ENCODE measurements around the gene PHLPP1.

Gene PHLPP1

DNA sequence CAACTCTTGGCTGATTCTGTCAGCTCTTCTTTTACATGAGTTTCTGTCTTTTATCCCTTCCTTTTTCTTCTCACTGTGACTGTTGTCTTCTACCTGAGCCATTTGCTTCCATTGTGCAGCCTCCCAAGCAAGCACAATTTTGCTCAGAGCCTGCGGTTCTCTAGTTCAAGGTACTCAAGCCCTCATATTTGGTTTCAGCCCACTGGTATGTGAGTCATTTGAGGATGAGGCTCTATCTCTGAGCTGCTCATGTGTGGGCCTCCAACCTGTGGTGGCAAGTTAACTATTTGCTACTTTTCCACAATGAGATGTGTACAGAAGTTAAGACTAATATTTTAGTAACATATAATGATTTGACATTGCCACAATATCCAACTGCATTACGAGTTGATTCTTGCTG is 183.0 kb downstream of the PHLPP1 start:
- H3K36me3 ChIP-seq (ENCODE audit: control insufficient read depth in 2 of 2, insufficient read depth in 1 of 2, low read length in 2 of 2), result peaks cover 19% of the 10 kb centered on the region in 2 experiments
- no peak overlapping the region for H3K4me3 ChIP-seq (ENCODE audit: low read depth, low read length)
- ChIA-PET CTCF (no interaction called here), POLR2A (no interaction called here)
- no peak overlapping the region for H3K27ac ChIP-seq (ENCODE audit: extremely low read depth, low read depth, low read length)
- no peaks in the 10 kb centered on the region for H3K9me3 ChIP-seq (ENCODE audit: control insufficient read depth, insufficient read depth, low read depth, low read length)
- H3K4me1 ChIP-seq (ENCODE audit: control insufficient read depth, insufficient read depth, low read length), result peaks cover 4% of the 10 kb centered on the region; the same call in 1 of the 2 replicates
- TF ChIP-seq ZSCAN30 (tag by site-specific recombination; IDR thresholded peaks at IDR 0.05), result no peak
- no peak for TF ChIP-seq ZNF48 (tag by site-specific recombination; IDR thresholded peaks at IDR 0.05)
- TF ChIP-seq, protein P1, sequence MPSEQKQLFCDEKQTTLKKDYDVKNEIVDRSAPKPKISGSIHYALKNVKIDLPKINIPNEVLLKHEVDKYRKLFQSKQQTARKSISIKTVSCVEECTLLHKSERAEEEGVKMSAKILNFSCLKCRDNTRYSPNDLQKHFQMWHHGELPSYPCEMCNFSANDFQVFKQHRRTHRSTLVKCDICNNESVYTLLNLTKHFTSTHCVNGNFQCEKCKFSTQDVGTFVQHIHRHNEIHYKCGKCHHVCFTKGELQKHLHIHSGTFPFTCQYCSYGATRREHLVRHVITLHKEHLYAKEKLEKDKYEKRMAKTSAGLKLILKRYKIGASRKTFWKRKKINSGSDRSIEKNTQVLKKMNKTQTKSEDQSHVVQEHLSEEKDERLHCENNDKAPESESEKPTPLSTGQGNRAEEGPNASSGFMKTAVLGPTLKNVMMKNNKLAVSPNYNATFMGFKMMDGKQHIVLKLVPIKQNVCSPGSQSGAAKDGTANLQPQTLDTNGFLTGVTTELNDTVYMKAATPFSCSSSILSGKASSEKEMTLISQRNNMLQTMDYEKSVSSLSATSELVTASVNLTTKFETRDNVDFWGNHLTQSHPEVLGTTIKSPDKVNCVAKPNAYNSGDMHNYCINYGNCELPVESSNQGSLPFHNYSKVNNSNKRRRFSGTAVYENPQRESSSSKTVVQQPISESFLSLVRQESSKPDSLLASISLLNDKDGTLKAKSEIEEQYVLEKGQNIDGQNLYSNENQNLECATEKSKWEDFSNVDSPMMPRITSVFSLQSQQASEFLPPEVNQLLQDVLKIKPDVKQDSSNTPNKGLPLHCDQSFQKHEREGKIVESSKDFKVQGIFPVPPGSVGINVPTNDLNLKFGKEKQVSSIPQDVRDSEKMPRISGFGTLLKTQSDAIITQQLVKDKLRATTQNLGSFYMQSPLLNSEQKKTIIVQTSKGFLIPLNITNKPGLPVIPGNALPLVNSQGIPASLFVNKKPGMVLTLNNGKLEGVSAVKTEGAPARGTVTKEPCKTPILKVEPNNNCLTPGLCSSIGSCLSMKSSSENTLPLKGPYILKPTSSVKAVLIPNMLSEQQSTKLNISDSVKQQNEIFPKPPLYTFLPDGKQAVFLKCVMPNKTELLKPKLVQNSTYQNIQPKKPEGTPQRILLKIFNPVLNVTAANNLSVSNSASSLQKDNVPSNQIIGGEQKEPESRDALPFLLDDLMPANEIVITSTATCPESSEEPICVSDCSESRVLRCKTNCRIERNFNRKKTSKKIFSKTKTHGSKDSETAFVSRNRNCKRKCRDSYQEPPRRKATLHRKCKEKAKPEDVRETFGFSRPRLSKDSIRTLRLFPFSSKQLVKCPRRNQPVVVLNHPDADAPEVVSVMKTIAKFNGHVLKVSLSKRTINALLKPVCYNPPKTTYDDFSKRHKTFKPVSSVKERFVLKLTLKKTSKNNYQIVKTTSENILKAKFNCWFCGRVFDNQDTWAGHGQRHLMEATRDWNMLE (tag by site-specific recombination; conservative IDR thresholded peaks at IDR 0.05; ENCODE audit: low read depth), result no peak
- TF ChIP-seq SCRT1 (tag by site-specific recombination; IDR thresholded peaks at IDR 0.05; ENCODE audit: borderline replicate concordance), result no peak
- TF ChIP-seq, protein P2, sequence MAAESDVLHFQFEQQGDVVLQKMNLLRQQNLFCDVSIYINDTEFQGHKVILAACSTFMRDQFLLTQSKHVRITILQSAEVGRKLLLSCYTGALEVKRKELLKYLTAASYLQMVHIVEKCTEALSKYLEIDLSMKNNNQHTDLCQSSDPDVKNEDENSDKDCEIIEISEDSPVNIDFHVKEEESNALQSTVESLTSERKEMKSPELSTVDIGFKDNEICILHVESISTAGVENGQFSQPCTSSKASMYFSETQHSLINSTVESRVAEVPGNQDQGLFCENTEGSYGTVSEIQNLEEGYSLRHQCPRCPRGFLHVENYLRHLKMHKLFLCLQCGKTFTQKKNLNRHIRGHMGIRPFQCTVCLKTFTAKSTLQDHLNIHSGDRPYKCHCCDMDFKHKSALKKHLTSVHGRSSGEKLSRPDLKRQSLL (tag by site-specific recombination; IDR thresholded peaks at IDR 0.05), result no peak
- TF ChIP-seq ZNF530 (tag by site-specific recombination; IDR thresholded peaks at IDR 0.05; ENCODE audit: low read depth), result no peak
- no peak for TF ChIP-seq ZNF544 (tag by site-specific recombination; IDR thresholded peaks at IDR 0.05)
- TF ChIP-seq ZNF521 (tag by site-specific recombination; IDR thresholded peaks at IDR 0.05), result no peak
- TF ChIP-seq ZNF211 (tag by site-specific recombination; IDR thresholded peaks at IDR 0.05; ENCODE audit: low read depth), result no peak
- TF ChIP-seq EGR2 (tag by site-specific recombination; IDR thresholded peaks at IDR 0.05; ENCODE audit: low read depth), result no peak
- TF ChIP-seq ZNF623 (tag by site-specific recombination; IDR thresholded peaks at IDR 0.05), result no peak
- TF ChIP-seq, protein P3, sequence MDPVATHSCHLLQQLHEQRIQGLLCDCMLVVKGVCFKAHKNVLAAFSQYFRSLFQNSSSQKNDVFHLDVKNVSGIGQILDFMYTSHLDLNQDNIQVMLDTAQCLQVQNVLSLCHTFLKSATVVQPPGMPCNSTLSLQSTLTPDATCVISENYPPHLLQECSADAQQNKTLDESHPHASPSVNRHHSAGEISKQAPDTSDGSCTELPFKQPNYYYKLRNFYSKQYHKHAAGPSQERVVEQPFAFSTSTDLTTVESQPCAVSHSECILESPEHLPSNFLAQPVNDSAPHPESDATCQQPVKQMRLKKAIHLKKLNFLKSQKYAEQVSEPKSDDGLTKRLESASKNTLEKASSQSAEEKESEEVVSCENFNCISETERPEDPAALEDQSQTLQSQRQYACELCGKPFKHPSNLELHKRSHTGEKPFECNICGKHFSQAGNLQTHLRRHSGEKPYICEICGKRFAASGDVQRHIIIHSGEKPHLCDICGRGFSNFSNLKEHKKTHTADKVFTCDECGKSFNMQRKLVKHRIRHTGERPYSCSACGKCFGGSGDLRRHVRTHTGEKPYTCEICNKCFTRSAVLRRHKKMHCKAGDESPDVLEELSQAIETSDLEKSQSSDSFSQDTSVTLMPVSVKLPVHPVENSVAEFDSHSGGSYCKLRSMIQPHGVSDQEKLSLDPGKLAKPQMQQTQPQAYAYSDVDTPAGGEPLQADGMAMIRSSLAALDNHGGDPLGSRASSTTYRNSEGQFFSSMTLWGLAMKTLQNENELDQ (tag by site-specific recombination; IDR thresholded peaks at IDR 0.05; ENCODE audit: low read depth), result no peak
- no peak for TF ChIP-seq HOXA7 (CRISPR knock-in tag; IDR thresholded peaks at IDR 0.05; ENCODE audit: borderline replicate concordance)
- TF ChIP-seq, protein P4, sequence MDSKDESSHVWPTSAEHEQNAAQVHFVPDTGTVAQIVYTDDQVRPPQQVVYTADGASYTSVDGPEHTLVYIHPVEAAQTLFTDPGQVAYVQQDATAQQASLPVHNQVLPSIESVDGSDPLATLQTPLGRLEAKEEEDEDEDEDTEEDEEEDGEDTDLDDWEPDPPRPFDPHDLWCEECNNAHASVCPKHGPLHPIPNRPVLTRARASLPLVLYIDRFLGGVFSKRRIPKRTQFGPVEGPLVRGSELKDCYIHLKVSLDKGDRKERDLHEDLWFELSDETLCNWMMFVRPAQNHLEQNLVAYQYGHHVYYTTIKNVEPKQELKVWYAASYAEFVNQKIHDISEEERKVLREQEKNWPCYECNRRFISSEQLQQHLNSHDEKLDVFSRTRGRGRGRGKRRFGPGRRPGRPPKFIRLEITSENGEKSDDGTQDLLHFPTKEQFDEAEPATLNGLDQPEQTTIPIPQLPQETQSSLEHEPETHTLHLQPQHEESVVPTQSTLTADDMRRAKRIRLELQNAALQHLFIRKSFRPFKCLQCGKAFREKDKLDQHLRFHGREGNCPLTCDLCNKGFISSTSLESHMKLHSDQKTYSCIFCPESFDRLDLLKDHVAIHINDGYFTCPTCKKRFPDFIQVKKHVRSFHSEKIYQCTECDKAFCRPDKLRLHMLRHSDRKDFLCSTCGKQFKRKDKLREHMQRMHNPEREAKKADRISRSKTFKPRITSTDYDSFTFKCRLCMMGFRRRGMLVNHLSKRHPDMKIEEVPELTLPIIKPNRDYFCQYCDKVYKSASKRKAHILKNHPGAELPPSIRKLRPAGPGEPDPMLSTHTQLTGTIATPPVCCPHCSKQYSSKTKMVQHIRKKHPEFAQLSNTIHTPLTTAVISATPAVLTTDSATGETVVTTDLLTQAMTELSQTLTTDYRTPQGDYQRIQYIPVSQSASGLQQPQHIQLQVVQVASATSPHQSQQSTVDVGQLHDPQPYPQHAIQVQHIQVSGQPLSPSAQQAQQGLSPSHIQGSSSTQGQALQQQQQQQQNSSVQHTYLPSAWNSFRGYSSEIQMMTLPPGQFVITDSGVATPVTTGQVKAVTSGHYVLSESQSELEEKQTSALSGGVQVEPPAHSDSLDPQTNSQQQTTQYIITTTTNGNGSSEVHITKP (tag by site-specific recombination; IDR thresholded peaks at IDR 0.05), result no peak
- TF ChIP-seq SCRT2 (tag by site-specific recombination; IDR thresholded peaks at IDR 0.05), result no peak
- TF ChIP-seq OVOL3 (tag by site-specific recombination; IDR thresholded peaks at IDR 0.05), result no peak
- no peak for TF ChIP-seq PRDM1 (tag by site-specific recombination; IDR thresholded peaks at IDR 0.05)
- TF ChIP-seq, protein P5, sequence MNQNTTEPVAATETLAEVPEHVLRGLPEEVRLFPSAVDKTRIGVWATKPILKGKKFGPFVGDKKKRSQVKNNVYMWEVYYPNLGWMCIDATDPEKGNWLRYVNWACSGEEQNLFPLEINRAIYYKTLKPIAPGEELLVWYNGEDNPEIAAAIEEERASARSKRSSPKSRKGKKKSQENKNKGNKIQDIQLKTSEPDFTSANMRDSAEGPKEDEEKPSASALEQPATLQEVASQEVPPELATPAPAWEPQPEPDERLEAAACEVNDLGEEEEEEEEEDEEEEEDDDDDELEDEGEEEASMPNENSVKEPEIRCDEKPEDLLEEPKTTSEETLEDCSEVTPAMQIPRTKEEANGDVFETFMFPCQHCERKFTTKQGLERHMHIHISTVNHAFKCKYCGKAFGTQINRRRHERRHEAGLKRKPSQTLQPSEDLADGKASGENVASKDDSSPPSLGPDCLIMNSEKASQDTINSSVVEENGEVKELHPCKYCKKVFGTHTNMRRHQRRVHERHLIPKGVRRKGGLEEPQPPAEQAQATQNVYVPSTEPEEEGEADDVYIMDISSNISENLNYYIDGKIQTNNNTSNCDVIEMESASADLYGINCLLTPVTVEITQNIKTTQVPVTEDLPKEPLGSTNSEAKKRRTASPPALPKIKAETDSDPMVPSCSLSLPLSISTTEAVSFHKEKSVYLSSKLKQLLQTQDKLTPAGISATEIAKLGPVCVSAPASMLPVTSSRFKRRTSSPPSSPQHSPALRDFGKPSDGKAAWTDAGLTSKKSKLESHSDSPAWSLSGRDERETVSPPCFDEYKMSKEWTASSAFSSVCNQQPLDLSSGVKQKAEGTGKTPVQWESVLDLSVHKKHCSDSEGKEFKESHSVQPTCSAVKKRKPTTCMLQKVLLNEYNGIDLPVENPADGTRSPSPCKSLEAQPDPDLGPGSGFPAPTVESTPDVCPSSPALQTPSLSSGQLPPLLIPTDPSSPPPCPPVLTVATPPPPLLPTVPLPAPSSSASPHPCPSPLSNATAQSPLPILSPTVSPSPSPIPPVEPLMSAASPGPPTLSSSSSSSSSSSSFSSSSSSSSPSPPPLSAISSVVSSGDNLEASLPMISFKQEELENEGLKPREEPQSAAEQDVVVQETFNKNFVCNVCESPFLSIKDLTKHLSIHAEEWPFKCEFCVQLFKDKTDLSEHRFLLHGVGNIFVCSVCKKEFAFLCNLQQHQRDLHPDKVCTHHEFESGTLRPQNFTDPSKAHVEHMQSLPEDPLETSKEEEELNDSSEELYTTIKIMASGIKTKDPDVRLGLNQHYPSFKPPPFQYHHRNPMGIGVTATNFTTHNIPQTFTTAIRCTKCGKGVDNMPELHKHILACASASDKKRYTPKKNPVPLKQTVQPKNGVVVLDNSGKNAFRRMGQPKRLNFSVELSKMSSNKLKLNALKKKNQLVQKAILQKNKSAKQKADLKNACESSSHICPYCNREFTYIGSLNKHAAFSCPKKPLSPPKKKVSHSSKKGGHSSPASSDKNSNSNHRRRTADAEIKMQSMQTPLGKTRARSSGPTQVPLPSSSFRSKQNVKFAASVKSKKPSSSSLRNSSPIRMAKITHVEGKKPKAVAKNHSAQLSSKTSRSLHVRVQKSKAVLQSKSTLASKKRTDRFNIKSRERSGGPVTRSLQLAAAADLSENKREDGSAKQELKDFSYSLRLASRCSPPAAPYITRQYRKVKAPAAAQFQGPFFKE (tag by site-specific recombination; IDR thresholded peaks at IDR 0.05; ENCODE audit: borderline replicate concordance), result no peak
